Cardiac fibroblast (primary cell): ENCODE measurements around the gene SLC37A2.

Source experiments
- DNase-seq, 2 donors: peaks; one replicate each; pipeline versions ENCODE4 v3.0.0 to v3.0.0-alpha.2; 2010; ENCODE audit warnings: low read depth in 2 of 2
- H3K4me3 ChIP-seq, 2 donors: replicated peaks in 1 of 2; 1 replicate in 1 of 2; 2 replicates in 1 of 2; pipeline ENCODE4 v1.5.1; 2011; ENCODE audit warnings: low read depth in 2 of 2, low read length in 2 of 2, mild to moderate bottlenecking in 2 of 2, moderate library complexity in 1 of 2
- CTCF ChIP-seq: IDR thresholded peaks from one replicate; pipeline ENCODE4 v1.5.1; 2011; ENCODE audit warnings: low read depth, mild to moderate bottlenecking, low read length, inconsistent platforms

SLC37A2 gene

GRCh38 chr11:125073616-125074483, 10.7 kb downstream of the SLC37A2 start:
- H3K4me3 ChIP-seq = no peak overlapping the region
- DNase-seq = no peak
- no peak for TF ChIP-seq CTCF

- TF ChIP-seq CTCF = no peak
- DNase-seq = no peak
- no peak overlapping the region for H3K4me3 ChIP-seq
These were observed 11.6 kb downstream of the SLC37A2 start for GRCh38 chr11:125074511-125075241.

- no peak for TF ChIP-seq CTCF
- H3K4me3 ChIP-seq = no peak overlapping the region
- DNase-seq = no peak
These were observed 12.1 kb downstream of the SLC37A2 start for GRCh38 chr11:125075242-125075625.

- no peak for DNase-seq
- no peak overlapping the region for H3K4me3 ChIP-seq
- no peak for TF ChIP-seq CTCF
These were observed 12.8 kb downstream of the SLC37A2 start for GRCh38 chr11:125075900-125076317.

GRCh38 chr11:125076378-125076945, 13.4 kb downstream of the SLC37A2 start:
- DNase-seq = no peak
- TF ChIP-seq CTCF = no peak
- H3K4me3 ChIP-seq = no peak overlapping the region

- H3K4me3 ChIP-seq = no peak overlapping the region
- DNase-seq = no peak
- no peak for TF ChIP-seq CTCF
These were observed 14.9 kb downstream of the SLC37A2 start for GRCh38 chr11:125078016-125078415.
